HFFc6 (cell line): ENCODE results near the gene HLA-F. TPM values are rescaled to one million over a fixed set of nuclear protein-coding genes. Genes with fewer than 3 reads are reported as not detected.

Experiments
- DNase-seq: peaks from one replicate; pipeline ENCODE4 v3.0.0-alpha.2; 2018
- H3K27ac Mint-ChIP-seq: 2 replicates; pipeline ENCODE4 v1.8.0; 2020; ENCODE audit warnings: mild to moderate bottlenecking, mixed read lengths
- H3K27me3 Mint-ChIP-seq: 2 replicates; pipeline ENCODE4 v1.8.0; 2021; ENCODE audit warnings: mild to moderate bottlenecking, moderate library complexity, mixed read lengths; ENCODE audit not compliant: insufficient read depth
- H3K36me3 Mint-ChIP-seq: 2 replicates; pipeline ENCODE4 v1.8.0; 2021; ENCODE audit warnings: low read depth, mixed read lengths
- H3K4me1 Mint-ChIP-seq: 2 replicates; pipeline ENCODE4 v1.8.0; 2020; ENCODE audit warnings: low read depth, mixed read lengths
- H3K4me3 Mint-ChIP-seq: 2 replicates; pipeline ENCODE4 v1.8.0; 2020; ENCODE audit warnings: mild to moderate bottlenecking, moderate library complexity, mixed read lengths
- H3K9me3 Mint-ChIP-seq: 2 replicates; pipeline ENCODE4 v1.8.0; 2020; ENCODE audit warnings: mild to moderate bottlenecking, mixed read lengths
- CTCF ChIP-seq: fragments of 200-600 bp; sonication (generic); IDR thresholded peaks from 2 replicates; pipeline ENCODE4 v1.5.0; 2021; ENCODE audit warnings: antibody characterized with exemption, mild to moderate bottlenecking
- total RNA-seq, 6 experiments: library from RNA; stranded (reverse); fragmentation: NEBNext Ultra II Directional; extraction: Animal tissue kit (Norgen Biotek cat#: 25700); gene quantifications; 2 replicates in 1 of 6; 3 replicates in 5 of 6; pipeline ENCODE4 v1.2.3, GENCODE V29; 2021

Gene HLA-F
- total RNA-seq, 6 experiments from 2014 or later: 1.4 to 7.5 (median 4.2) TPM

DNA sequence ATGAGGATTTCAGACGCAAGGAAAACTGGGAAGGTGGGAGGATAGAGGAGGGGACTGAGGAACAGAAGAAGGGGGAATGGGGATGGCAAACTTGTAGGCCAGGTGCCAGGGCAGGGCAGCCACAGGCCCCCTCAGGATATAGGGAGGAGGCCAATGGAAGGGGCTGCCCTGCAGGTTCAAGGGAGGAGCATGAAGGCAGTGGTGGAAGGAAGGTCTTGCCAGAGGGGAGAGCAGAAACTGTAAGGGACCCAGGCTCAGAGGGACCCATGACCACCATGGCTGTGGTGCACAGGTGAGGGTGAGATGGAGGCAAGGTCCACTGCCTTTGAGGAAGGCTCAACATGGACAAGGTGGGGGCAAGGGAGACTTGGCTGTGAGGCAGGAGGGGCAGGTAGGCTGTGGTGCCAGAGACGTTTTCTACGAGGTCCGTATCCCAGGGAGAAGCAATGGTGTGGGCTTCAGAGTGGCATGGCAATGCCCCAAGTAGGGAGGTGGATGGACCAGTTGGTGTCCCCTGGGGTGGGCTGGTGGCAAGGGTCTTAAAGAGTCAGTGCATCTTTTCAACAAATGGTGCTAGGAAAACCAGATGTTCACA lies 22.7 kb downstream of the HLA-F start:
- no peak overlapping the region for H3K27ac Mint-ChIP-seq
- H3K4me1 Mint-ChIP-seq: peaks cover 18% of the 10 kb centered on the region
- H3K4me3 Mint-ChIP-seq: no peak overlapping the region
- no peaks in the 10 kb centered on the region for H3K36me3 Mint-ChIP-seq
- no peaks in the 10 kb centered on the region; the same call in 1 of the 2 replicates for H3K27me3 Mint-ChIP-seq
- no peak for TF ChIP-seq CTCF
- H3K9me3 Mint-ChIP-seq: no peaks in the 10 kb centered on the region
- DNase-seq: no peak

DNA sequence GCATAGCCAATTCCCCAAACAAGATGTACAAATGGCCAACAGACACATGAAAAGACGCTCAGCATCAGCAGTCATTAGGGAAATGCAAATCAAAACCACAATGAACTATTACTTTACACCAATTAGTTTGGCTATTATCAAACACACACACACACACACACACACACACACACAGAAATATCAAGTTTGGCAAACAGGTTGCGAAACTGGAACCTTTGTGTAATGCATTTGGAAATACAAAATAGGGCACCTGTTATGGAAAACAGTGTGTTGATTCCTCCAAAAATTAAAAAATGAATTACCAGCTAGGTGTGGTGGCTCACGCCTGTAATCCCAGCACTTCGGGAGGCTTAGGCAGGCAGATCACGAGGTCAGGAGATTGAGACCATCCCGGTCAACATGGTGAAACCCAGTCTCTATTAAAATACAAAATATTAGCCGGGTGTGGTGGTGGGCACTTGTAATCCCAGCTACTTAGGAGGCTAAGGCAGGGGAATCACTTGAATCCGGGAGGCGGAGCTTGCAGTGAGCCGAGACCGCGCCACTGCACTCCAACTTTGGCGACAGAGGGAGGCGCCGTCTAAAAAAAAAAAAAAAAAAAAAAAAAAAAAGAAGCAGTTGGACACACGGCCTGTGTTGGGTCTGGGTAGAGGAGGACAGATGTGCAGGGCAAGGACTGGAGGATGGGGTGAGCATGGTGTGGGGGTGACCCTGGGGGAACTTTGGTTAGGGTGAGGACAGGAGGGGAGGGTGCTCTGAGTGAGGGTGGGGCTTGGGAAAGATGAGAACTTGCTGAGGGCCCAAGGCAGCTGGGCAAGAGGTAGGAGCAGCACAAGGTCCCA lies 23.8 kb downstream of the HLA-F start:
- Mint-ChIP-seq H3K27me3 (no peaks in the 10 kb centered on the region; the same call in 1 of the 2 replicates), H3K9me3 (no peaks in the 10 kb centered on the region), H3K4me3 (no peak overlapping the region), H3K27ac (no peak overlapping the region), H3K36me3 (no peaks in the 10 kb centered on the region), H3K4me1 (peaks cover 25% of the 10 kb centered on the region)
- DNase-seq: no peak
- TF ChIP-seq CTCF: no peak

DNA sequence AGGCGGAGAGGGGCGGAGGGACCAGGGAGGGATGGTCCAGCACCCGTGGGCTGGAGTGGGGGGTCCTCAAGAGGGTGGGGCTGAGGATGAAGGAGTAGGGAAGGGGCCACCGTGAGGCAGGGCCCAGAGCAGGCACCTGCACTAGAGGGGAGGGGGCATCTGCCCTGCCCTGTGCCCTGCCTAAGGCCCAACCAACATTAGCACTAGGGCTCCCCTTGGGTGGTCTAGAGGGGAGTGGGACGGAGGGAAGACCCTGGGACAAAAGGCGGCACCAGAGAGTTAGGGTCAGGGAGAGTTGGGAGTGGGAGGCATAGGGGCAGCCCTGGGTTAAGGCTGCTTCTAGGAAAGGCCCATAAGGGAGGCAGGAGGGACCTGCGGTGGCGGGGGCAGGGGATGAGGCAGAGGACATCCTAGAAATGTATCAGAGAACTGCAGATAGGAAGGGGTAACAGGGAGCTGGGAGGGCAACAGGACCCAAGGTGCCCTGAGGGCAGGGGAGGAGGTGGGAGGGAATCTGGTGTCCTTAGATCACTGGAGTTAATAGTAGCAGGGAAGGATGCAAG lies 24.5 kb downstream of the HLA-F start:
- H3K36me3 Mint-ChIP-seq: no peaks in the 10 kb centered on the region
- DNase-seq: no peak
- H3K4me1 Mint-ChIP-seq: peaks cover 30% of the 10 kb centered on the region
- TF ChIP-seq CTCF: no peak
- peak overlapping the region; percentile 67; the same call in 1 of the 2 replicates for H3K27ac Mint-ChIP-seq
- no peaks in the 10 kb centered on the region; the same call in 1 of the 2 replicates for H3K27me3 Mint-ChIP-seq
- H3K4me3 Mint-ChIP-seq: peak overlapping the region; percentile 96
- no peaks in the 10 kb centered on the region for H3K9me3 Mint-ChIP-seq

- no peak for TF ChIP-seq CTCF
- H3K9me3 Mint-ChIP-seq: no peaks in the 10 kb centered on the region
- peak overlapping the region; percentile 67 for H3K27ac Mint-ChIP-seq
- no peaks in the 10 kb centered on the region for H3K36me3 Mint-ChIP-seq
- peak overlapping the region; percentile 96 for H3K4me3 Mint-ChIP-seq
- peak; percentile 73 for DNase-seq
- H3K27me3 Mint-ChIP-seq: no peaks in the 10 kb centered on the region; the same call in 1 of the 2 replicates
- H3K4me1 Mint-ChIP-seq: peaks cover 39% of the 10 kb centered on the region
These were observed 25.4 kb downstream of the HLA-F start for GRCh38 chr6:29748391-29749307.

DNA sequence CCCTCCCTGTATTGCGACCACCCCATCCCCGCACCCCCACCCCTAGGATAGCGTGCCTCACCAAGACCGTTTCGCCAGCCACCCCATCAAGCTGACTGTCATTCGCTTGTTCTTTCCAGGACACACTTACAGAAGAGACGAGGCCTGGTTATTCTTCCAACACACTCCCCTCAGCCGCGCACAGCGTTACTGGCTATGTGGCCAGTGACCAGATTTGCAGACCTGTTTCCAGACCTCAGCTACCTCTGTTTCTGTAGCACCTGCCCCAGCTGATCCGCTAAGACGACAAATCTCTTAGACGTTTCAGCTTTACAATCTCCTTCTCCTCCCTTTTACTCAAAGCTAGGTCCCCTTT lies 26.1 kb downstream of the HLA-F start:
- no peaks in the 10 kb centered on the region; the same call in 1 of the 2 replicates for H3K27me3 Mint-ChIP-seq
- no peak overlapping the region for H3K27ac Mint-ChIP-seq
- H3K9me3 Mint-ChIP-seq: no peaks in the 10 kb centered on the region
- H3K36me3 Mint-ChIP-seq: no peaks in the 10 kb centered on the region
- TF ChIP-seq CTCF: no peak
- DNase-seq: no peak
- peaks cover 40% of the 10 kb centered on the region for H3K4me1 Mint-ChIP-seq
- peak overlapping the region; percentile 96 for H3K4me3 Mint-ChIP-seq
